ENCODE results near the gene EHMT1.

- no peak for TF ChIP-seq SREBF1 (IDR thresholded peaks at IDR 0.05; ENCODE audit: low read length)
- TF ChIP-seq STAT1 (conservative IDR thresholded peaks at IDR 0.05): no peak
- TF ChIP-seq CTCF (IDR thresholded peaks at IDR 0.05 in 2 of 3, conservative IDR thresholded peaks at IDR 0.05 in 1 of 3; ENCODE audit: control insufficient read depth in 2 of 3, extremely low read depth in 1 of 3, insufficient read depth in 1 of 3, low read depth in 3 of 3, low read length in 3 of 3): no peak
- no peak for TF ChIP-seq POLR2A (IDR thresholded peaks at IDR 0.05; ENCODE audit: low read depth, low read length)
- TF ChIP-seq NFYA (IDR thresholded peaks at IDR 0.05; ENCODE audit: borderline replicate concordance, low read depth, low read length): no peak
- no peak for TF ChIP-seq ZNF592 (IDR thresholded peaks at IDR 0.05)
- TF ChIP-seq HDAC6 (IDR thresholded peaks at IDR 0.05; ENCODE audit: unreplicated experiment): no peak
- no peak for TF ChIP-seq REST (IDR thresholded peaks at IDR 0.05; ENCODE audit: low read depth, low read length)
- no peak for TF ChIP-seq E2F4 (IDR thresholded peaks at IDR 0.05; ENCODE audit: low read depth, low read length)
- TF ChIP-seq SIN3A (IDR thresholded peaks at IDR 0.05; ENCODE audit: low read depth, low read length): no peak
- no peak for TF ChIP-seq YY1 (IDR thresholded peaks at IDR 0.05; ENCODE audit: low read depth, low read length)
- no peak for TF ChIP-seq CBFB (IDR thresholded peaks at IDR 0.05; ENCODE audit: low read depth)
- TF ChIP-seq BRCA1 (IDR thresholded peaks at IDR 0.05; ENCODE audit: low read depth, low read length): no peak
These were observed 100.4 kb downstream of the EHMT1 start for GRCh38 chr9:137719194-137719593.

All from GM12878 (cell line).